ACC112 (cell line): ENCODE results near the gene OR2A42.
"Not testable (repeated sequence)": the region's sequence is repeated elsewhere in the genome, so short reads cannot be mapped to it uniquely, and the experiment has no call there.

ENCODE experiments used
- H2AFZ ChIP-seq: fragments of 200-600 bp; sonication (generic); one replicate; pipeline ENCODE4 v1.6.0; 2017; ENCODE audit warnings: antibody characterized with exemption, low read length; ENCODE audit not compliant: unreplicated experiment
- H3K27ac ChIP-seq: fragments of 200-600 bp; sonication (generic); 2 replicates; pipeline ENCODE4 v1.5.1; 2014; ENCODE audit warnings: low read depth, mild to moderate bottlenecking, antibody characterized with exemption, low read length, moderate library complexity
- H3K27me3 ChIP-seq: fragments of 200-600 bp; sonication (generic); 2 replicates; pipeline ENCODE4 v1.6.1; 2014; ENCODE audit warnings: mild to moderate bottlenecking, antibody characterized with exemption, low read length, moderate library complexity, mixed read lengths; ENCODE audit not compliant: insufficient read depth
- H3K36me3 ChIP-seq: fragments of 200-600 bp; sonication (generic); 2 replicates; pipeline ENCODE4 v1.6.1; 2016; ENCODE audit warnings: mild to moderate bottlenecking, antibody characterized with exemption, low read length, moderate library complexity, mixed read lengths; ENCODE audit not compliant: insufficient read depth
- H3K4me1 ChIP-seq: fragments of 200-600 bp; sonication (generic); one replicate; pipeline ENCODE4 v1.6.1; 2016; ENCODE audit warnings: low read length, mixed read lengths; ENCODE audit not compliant: insufficient read depth, unreplicated experiment, control insufficient read depth
- H3K4me3 ChIP-seq: fragments of 200-600 bp; sonication (generic); 2 replicates; pipeline ENCODE4 v1.5.1; 2014; ENCODE audit warnings: mild to moderate bottlenecking, low read depth, low read length
- H3K79me2 ChIP-seq: fragments of 200-600 bp; sonication (generic); one replicate; pipeline ENCODE4 v1.6.0; 2016; ENCODE audit warnings: low read length; ENCODE audit not compliant: control insufficient read depth, unreplicated experiment, insufficient read depth

OR2A42 gene

DNA sequence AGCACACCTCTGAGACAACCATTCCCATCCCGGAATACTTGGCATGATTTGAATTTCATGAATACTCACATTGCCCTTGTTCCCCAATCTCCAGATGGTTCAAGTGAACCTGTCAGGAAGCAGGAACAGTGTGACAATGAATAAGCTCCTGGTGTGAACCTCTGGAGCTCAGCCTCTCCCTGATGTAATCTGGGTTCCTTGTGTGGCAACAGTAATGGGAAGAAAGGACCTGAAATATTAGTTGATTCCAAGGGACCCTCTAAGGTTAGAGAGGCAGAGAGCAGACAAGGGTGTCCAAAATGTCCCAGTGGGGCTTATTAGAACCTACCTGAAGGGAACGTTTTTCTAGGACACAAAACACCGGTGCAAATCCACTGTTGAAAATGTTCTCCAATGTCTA, 16.7 kb upstream of the OR2A42 start:
- H3K36me3 ChIP-seq = no peaks in the 10 kb centered on the region
- H3K27me3 ChIP-seq = no peaks in the 10 kb centered on the region
- no peak overlapping the region for H2AFZ ChIP-seq
- no peaks in the 10 kb centered on the region for H3K79me2 ChIP-seq
- no peak overlapping the region for H3K4me3 ChIP-seq
- H3K27ac ChIP-seq = no peak overlapping the region
- H3K4me1 ChIP-seq = no peaks in the 10 kb centered on the region

DNA sequence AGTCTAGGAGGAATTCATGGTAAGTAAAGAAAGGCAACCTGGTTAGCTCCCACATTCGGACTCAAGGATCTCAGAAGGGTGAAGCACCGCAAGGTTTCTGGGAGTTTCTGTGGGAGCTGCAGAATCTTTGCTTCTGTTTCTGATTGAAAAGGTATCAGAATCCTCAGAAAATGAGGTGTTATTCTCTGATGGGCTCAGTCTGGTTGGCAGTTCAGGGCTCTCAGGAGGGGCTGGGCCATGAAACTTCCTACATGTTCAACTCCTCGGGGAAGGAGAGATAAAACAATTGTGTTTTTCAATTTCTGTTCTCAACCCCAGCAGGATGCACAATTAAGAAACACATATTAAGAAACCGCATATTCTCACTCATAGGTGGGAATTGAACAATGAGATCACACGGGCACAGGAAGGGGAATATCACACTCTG, 16.1 kb upstream of the OR2A42 start:
- H3K4me3 ChIP-seq = no peak overlapping the region
- H2AFZ ChIP-seq = no peak overlapping the region
- H3K27ac ChIP-seq = no peak overlapping the region
- no peaks in the 10 kb centered on the region for H3K4me1 ChIP-seq
- no peaks in the 10 kb centered on the region for H3K79me2 ChIP-seq
- H3K27me3 ChIP-seq = no peaks in the 10 kb centered on the region
- no peaks in the 10 kb centered on the region for H3K36me3 ChIP-seq

DNA sequence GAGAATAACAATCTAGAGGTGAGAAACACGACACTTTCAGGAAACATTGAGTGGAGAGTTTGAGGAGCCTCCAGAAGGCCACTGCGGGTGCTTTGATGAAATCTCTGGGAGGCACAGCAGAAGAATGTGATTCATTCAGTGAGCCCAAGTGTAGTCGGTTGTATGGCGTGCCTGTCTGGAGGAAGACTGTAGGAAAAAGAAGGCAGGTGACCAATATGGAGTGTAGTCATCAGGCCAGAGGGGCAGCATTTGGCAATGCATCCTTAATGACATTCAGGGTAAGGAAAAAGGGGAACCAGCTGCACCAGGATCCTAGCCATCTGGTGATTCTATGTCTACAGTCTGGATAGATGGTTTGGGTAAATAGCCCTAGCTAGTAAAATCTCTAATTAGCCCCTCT, 12.9 kb upstream of the OR2A42 start:
- H3K27me3 ChIP-seq, H2AFZ ChIP-seq, H3K36me3 ChIP-seq, H3K27ac ChIP-seq, H3K4me1 ChIP-seq, H3K4me3 ChIP-seq, H3K79me2 ChIP-seq: not testable (repeated sequence)

DNA sequence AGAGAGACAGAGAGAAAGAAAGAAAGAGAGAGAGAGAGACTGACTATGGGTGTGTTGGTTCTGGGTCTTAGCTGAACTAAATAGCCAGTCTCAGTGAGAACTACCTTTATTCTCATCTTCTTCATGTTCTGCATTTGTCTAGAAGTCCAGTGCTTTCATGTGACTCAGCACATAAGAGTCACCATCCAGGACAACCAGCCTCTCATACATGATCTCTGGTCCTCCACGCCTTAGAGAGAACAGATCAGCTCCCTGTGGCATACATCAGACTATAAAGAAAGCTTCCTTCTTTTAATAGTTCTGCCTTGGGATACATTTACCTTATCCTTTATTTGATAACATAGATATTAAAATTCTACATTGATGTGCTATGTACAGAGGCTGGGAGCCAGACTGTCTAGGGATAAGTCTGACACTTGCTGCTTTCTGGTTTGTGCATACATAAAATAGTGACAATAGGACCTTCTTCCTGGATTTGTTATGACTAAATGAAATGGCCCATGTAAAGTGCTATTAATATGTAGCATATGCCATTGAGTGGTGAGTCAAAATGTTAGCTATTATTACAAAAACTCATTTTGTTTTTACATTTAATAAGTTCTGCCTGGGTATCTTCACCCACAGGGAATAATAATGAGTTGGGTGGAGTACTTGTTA, 8.4 kb upstream of the OR2A42 start:
- not testable (repeated sequence) for H3K27me3 ChIP-seq, H3K79me2 ChIP-seq, H3K4me1 ChIP-seq, H3K4me3 ChIP-seq, H3K36me3 ChIP-seq, H2AFZ ChIP-seq, H3K27ac ChIP-seq

DNA sequence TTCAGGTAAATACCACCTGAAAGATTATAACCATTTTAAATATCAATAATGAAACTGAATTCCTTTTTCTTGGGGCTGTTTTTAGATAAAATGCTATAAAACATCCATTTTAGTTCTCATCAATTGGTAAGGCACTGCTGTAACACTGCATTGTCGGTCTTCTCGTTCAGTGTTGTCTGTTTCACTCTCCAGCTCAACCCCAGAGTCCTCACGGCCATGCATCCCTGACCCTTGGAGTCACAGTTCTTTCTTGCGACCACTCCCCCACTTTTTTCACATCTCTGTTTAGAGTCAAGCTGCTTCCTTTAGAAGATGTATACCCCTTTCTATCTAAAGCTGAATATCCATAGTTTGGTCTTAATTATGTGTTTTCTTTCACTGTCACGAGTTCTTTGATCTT, 7.6 kb upstream of the OR2A42 start:
- not testable (repeated sequence) for H2AFZ ChIP-seq, H3K36me3 ChIP-seq, H3K79me2 ChIP-seq, H3K27ac ChIP-seq, H3K4me3 ChIP-seq, H3K4me1 ChIP-seq, H3K27me3 ChIP-seq

DNA sequence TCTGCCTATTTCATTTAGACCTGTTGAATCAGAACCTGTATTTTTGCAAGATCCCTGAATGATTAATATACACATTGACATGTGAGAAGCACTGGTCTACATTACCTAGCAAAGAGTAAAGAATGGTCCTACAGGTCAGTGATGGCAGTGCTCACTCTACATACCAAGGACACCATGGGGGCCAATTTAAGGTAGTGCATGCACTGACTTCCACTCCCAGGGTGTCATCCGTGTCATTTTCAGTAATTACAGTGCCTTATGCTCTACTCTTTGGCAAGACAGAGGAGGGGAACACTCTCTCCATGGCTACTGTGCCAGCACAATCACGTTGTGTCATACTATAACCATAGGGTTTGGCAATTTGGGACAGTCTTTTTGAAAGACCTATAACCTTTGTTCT, 6.0 kb upstream of the OR2A42 start:
- H3K4me3 ChIP-seq, H3K4me1 ChIP-seq, H3K79me2 ChIP-seq, H3K27me3 ChIP-seq, H2AFZ ChIP-seq, H3K36me3 ChIP-seq, H3K27ac ChIP-seq: not testable (repeated sequence)

DNA sequence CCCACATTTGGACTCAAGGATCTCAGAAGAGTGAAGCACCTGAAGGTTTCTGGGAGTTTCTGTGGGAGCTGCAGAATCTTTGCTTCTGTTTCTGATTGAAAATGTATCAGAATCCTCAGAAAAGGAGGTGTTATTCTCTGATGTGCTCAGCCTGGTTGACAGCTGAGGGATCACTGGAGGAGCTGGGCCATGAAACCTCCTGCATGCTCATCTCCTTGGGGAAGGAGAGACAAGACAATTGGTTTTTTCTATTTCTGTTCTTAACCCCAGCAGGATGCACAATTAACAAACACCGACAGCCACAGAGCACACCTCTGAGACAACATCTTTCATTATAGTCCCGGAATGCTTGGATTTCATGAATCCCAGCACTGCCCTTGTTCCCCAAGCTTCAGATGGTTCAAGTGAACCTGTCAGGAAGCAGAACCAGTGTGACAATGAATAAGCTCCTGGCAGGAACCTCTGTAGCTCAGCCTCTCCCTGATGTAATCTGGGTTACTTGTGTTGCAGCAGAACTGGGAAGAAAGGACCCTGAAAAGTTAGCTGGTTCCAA, 799 bp downstream of the OR2A42 start:
- not testable (repeated sequence) for H3K27ac ChIP-seq, H3K4me3 ChIP-seq, H3K36me3 ChIP-seq, H3K4me1 ChIP-seq, H3K79me2 ChIP-seq, H2AFZ ChIP-seq, H3K27me3 ChIP-seq

DNA sequence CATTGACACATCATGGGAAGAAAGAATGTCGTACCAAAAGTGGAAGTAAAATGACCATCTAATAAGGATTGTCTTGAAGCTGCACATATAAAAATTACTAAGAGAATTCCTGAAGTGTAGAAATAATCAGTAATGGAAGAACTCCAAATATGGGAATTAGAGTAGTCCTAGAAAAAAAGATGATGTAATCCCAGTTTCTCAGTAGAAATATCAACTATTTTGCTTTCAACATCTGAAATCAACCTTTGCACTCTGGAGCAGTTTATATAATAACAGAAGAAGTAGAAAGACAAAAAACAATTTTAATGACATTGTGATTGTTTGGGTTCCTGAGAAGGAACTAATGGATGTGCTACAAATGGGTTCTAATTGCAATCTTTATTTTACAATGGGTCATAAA, 6.4 kb downstream of the OR2A42 start:
- not testable (repeated sequence) for H3K79me2 ChIP-seq, H3K36me3 ChIP-seq, H2AFZ ChIP-seq, H3K27me3 ChIP-seq, H3K4me3 ChIP-seq, H3K4me1 ChIP-seq, H3K27ac ChIP-seq

DNA sequence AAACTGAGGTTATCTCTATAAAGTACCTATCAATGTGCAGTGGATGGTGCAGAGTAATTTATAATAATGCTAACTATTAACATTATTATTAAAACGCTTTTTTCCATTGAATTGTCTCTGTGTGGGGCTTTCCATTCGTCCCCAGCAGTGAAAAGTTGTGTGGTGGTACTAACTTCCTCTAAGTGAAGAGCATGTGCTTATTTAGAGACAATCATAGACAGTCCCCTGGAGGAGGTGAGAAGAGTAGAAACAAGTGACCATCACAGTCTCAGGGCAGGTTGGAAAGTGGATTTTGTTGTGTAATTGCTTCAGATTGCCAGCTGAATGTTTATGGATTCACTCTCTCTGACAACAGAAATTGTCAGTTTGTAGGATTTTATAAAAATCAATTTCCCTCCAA, 8.4 kb downstream of the OR2A42 start:
- not testable (repeated sequence) for H3K27ac ChIP-seq, H3K79me2 ChIP-seq, H3K27me3 ChIP-seq, H3K4me3 ChIP-seq, H2AFZ ChIP-seq, H3K4me1 ChIP-seq, H3K36me3 ChIP-seq

DNA sequence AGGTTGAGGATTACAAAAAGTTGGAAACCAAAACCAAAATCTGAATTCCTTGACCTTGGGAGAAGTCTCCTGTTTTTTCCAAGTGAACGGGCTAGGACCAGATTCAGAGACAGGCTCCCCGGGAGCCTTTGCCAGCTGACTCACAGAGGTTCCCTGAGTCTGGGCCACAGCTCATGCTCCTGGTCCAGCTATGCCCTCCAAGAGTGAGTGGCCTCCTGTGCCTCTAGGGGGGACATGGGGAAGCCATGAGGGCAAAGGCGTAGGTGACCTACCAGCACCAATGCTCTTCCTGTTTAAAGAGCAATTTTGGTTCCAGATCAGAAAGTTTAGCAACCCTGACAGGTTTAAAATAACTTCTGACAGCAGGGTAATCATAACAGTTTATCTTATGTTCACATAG, 10.6 kb downstream of the OR2A42 start:
- not testable (repeated sequence) for H3K27ac ChIP-seq, H3K4me3 ChIP-seq, H3K36me3 ChIP-seq, H3K79me2 ChIP-seq, H3K27me3 ChIP-seq, H2AFZ ChIP-seq, H3K4me1 ChIP-seq

DNA sequence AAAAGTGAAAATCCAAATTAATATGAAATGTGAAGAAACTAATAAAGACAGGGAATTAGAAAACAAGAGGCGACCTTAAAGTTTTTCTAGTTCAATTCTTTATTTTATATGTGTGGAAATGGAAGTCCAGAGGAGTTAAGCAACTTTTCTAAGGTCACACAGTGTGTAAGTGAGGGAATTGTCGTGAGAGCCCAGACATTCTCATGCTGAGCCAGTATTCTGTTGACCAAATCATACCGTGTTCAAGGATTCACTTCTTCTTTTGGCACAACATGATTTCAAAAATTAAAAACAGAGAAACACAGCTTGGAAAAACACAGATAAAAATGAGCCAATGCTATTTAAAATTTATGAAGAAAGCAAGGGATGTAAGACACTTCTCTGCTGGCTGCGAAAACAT, 12.5 kb downstream of the OR2A42 start:
- H3K36me3 ChIP-seq, H3K27me3 ChIP-seq, H3K4me3 ChIP-seq, H3K27ac ChIP-seq, H3K4me1 ChIP-seq, H2AFZ ChIP-seq, H3K79me2 ChIP-seq: not testable (repeated sequence)
